Measurements from ENCODE around the gene CNPY1.

DNA sequence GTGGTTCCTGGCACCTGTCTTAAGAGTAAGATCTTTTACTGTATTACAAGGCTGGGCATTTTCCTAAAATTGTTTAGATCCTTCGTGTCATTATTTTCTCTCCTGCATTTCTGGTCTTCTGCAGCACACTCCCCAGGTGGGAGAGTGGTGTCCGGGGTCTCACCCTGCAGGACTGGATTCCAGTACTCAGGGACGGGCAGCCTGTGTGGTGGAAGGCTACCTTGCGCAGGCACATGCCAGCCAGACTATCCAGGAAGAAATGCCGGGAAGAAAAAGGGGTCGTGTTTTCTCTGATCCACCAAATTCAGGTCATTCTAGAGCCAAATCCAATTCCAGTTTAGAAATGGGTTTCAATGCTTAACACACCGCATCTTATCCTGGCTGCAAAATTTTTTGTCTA lies 27.7 kb downstream of the CNPY1 start:
- TF ChIP-seq POLR2A (IDR thresholded peaks at IDR 0.05) (no peak), EP300 (IDR thresholded peaks at IDR 0.05) (no peak)
- TF ChIP-seq, protein P1, sequence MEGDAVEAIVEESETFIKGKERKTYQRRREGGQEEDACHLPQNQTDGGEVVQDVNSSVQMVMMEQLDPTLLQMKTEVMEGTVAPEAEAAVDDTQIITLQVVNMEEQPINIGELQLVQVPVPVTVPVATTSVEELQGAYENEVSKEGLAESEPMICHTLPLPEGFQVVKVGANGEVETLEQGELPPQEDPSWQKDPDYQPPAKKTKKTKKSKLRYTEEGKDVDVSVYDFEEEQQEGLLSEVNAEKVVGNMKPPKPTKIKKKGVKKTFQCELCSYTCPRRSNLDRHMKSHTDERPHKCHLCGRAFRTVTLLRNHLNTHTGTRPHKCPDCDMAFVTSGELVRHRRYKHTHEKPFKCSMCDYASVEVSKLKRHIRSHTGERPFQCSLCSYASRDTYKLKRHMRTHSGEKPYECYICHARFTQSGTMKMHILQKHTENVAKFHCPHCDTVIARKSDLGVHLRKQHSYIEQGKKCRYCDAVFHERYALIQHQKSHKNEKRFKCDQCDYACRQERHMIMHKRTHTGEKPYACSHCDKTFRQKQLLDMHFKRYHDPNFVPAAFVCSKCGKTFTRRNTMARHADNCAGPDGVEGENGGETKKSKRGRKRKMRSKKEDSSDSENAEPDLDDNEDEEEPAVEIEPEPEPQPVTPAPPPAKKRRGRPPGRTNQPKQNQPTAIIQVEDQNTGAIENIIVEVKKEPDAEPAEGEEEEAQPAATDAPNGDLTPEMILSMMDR (IDR thresholded peaks at IDR 0.05): no peak
